WI38 (cell line): ENCODE data around the gene LRRC59.
"Not testable (repeated sequence)": the region's sequence is repeated elsewhere in the genome, so short reads cannot be mapped to it uniquely, and the experiment has no call there.

ENCODE experiments used
- H3K4me3 ChIP-seq: 2 replicates; pipeline ENCODE4 v1.5.1; 2011; ENCODE audit warnings: low read depth, mild to moderate bottlenecking, control low read depth, low read length
- CTCF ChIP-seq: IDR thresholded peaks from 2 replicates; pipeline ENCODE4 v1.5.1; 2012; ENCODE audit warnings: low read depth, mild to moderate bottlenecking, control low read depth, low read length

The LRRC59 gene

GRCh38 chr17:50337956-50338355 lies 59.4 kb downstream of the LRRC59 start:
- TF ChIP-seq CTCF = no peak

GRCh38 chr17:50333291-50334057 lies 63.8 kb downstream of the LRRC59 start:
- H3K4me3 ChIP-seq = not testable (repeated sequence)

More at GRCh38 chr17:50337956-50338355, 59.4 kb downstream of the LRRC59 start:
- no peak overlapping the region for H3K4me3 ChIP-seq

GRCh38 chr17:50332196-50332595 lies 65.1 kb downstream of the LRRC59 start:
- no peak overlapping the region for H3K4me3 ChIP-seq
- TF ChIP-seq CTCF = no peak
